OCI-LY7 (cell line): ENCODE data around the gene PFN1. TPM values are rescaled to one million over a fixed set of nuclear protein-coding genes. Genes with fewer than 3 reads are reported as not detected.

ENCODE experiments used
- BruUV-seq: library from RNA; stranded (reverse); fragments of 400-500 nt; replicated peaks from 2 replicates; lab custom pipeline; 2021; lab: Mats Ljungman, UMichigan
- CTCF ChIA-PET: fragments of 300-600 bp; sonication (Branson Sonifier 250); formaldehyde crosslinking; loops from one replicate; lab custom pipeline; 2022; ENCODE audit warnings: antibody characterized with exemption; ENCODE audit not compliant: unreplicated experiment; lab: Charles Lee
- POLR2A ChIA-PET: fragments of 300-600 bp; sonication (Branson Sonifier 250); formaldehyde crosslinking; loops from one replicate; lab custom pipeline; 2022; ENCODE audit warnings: antibody characterized with exemption; lab: Charles Lee
- DNase-seq: peaks from one replicate; pipeline ENCODE4 v3.0.0-alpha.2; 2015; ENCODE audit warnings: low spot score
- H2AFZ ChIP-seq: fragments of 200-600 bp; sonication (generic), shearing (Covaris generic); 2 replicates; pipeline ENCODE4 v1.6.1; 2014; ENCODE audit warnings: mild to moderate bottlenecking, antibody characterized with exemption, low read length, moderate library complexity
- H3K27ac ChIP-seq: fragments of 200-600 bp; sonication (generic); 2 replicates; pipeline ENCODE4 v1.5.1; 2014; ENCODE audit warnings: mixed run types, low read depth, mild to moderate bottlenecking, moderate library complexity, low read length, inconsistent platforms; ENCODE audit not compliant: poor library complexity, severe bottlenecking
- H3K36me3 ChIP-seq: fragments of 200-600 bp; sonication (generic); 2 replicates; pipeline ENCODE4 v1.6.1; 2014; ENCODE audit warnings: mild to moderate bottlenecking, antibody characterized with exemption, low read length, moderate library complexity, mixed read lengths; ENCODE audit not compliant: insufficient read depth
- H3K4me1 ChIP-seq: fragments of 200-600 bp; sonication (generic); 2 replicates; pipeline ENCODE4 v1.5.1; 2014; ENCODE audit warnings: mild to moderate bottlenecking, low read length; ENCODE audit not compliant: insufficient read depth, poor library complexity, severe bottlenecking
- H3K4me2 ChIP-seq: fragments of 200-600 bp; sonication (generic); 2 replicates; pipeline ENCODE4 v1.6.1; 2014; ENCODE audit warnings: mild to moderate bottlenecking, low read length
- H3K4me3 ChIP-seq: fragments of 200-600 bp; sonication (generic); 2 replicates; pipeline ENCODE4 v1.5.1; 2014; ENCODE audit warnings: mild to moderate bottlenecking, low read depth, low read length; ENCODE audit not compliant: poor library complexity, severe bottlenecking
- H3K79me2 ChIP-seq: fragments of 200-600 bp; sonication (generic); 2 replicates; pipeline ENCODE4 v1.6.1; 2016; ENCODE audit warnings: low read depth, mild to moderate bottlenecking, low read length, moderate library complexity, mixed read lengths; ENCODE audit not compliant: insufficient read depth
- H3K9me2 ChIP-seq: fragments of 200-600 bp; sonication (generic); 2 replicates; pipeline ENCODE4 v1.6.1; 2016; ENCODE audit warnings: mild to moderate bottlenecking, low read length, mixed read lengths; ENCODE audit not compliant: insufficient read depth
- H3K9me3 ChIP-seq: fragments of 200-600 bp; sonication (generic); 2 replicates; pipeline ENCODE4 v1.6.1; 2014; ENCODE audit warnings: mild to moderate bottlenecking, mixed run types, low read length, mixed read lengths
- H4K20me1 ChIP-seq: fragments of 200-600 bp; sonication (generic); 2 replicates; pipeline ENCODE4 v1.6.1; 2014; ENCODE audit warnings: mild to moderate bottlenecking, antibody characterized with exemption, low read length, moderate library complexity, mixed read lengths; ENCODE audit not compliant: insufficient read depth
- CTCF ChIP-seq: fragments of 200-600 bp; sonication (generic); conservative IDR thresholded peaks from 2 replicates; pipeline ENCODE4 v1.5.1; 2014; ENCODE audit warnings: mild to moderate bottlenecking, antibody characterized with exemption, low read length, moderate library complexity, mixed read lengths
- EZH2phosphoT487 ChIP-seq: fragments of 200-600 bp; sonication (generic); IDR thresholded peaks from 2 replicates; pipeline ENCODE4 v1.6.1; 2018; ENCODE audit warnings: low read depth, borderline replicate concordance, mild to moderate bottlenecking, mixed run types, antibody characterized with exemption, low read length, moderate library complexity, mixed read lengths
- intact Hi-C: fragments of 100-400 bp; cut with micrococcal nuclease; formaldehyde crosslinking; loops from one replicate; pipeline ENCODE4 v1.10.0; 2022; ENCODE audit not compliant: unreplicated experiment
- total RNA-seq, 2 experiments: library from RNA; depleted of rRNA in 1 of 2; stranded (reverse); fragments of >200 nt in 1 of 2; shearing (Covaris generic) in 1 of 2; gene quantifications; 2 replicates each; pipeline ENCODE4 v1.2.3, GENCODE V29; 2014 to 2022

Gene PFN1
- total RNA-seq, 2 experiments from 2014 or later = 1,053 TPM

DNA sequence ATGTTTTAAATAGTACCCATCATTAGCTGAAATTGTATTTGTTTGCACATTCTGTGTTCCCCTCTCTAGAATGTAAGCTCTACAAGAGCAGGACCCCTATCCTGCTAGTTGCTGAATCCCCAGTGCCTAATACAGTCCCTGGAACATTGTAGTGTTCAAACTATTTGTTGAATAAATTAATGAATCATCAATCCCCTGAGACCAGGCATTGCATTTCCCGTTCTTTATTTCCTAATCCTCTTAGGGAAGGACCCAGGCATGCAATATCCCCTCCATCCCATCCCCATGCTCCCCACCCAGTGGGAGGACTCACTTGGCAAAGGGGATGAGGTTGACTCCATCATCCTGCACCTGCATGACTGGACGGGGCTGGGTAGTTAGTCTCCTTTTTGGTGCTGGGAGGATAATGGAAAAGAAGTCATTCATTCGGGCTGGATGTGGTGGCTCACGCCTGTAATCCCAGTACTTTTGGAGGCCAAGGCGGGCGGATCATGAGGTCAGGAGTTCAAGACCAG is 45.8 kb upstream of the PFN1 start:
- no TSS peak for BruUV-seq
- H3K4me1 ChIP-seq = peaks cover 16% of the 10 kb centered on the region
- no peak for TF ChIP-seq EZH2phosphoT487
- no peak for TF ChIP-seq CTCF
- H3K4me2 ChIP-seq = no peak overlapping the region
- no peak overlapping the region for H2AFZ ChIP-seq
- POLR2A ChIA-PET = interaction anchor here (0.5 kb wide), 1 partner anchor 55 kb away, joined by 3 read pairs; no protein-coding TSS in a partner anchor
- intact Hi-C loops = no loop called here
- CTCF ChIA-PET = no interaction called here
- H3K9me2 ChIP-seq = no peaks in the 10 kb centered on the region
- H3K4me3 ChIP-seq = no peak overlapping the region
- no peak for DNase-seq
- no peaks in the 10 kb centered on the region for H3K9me3 ChIP-seq
- 0 out of 2 replicates have a peak, but pooled peaks cover under 1% of the 10 kb centered on the region for H3K79me2 ChIP-seq
- H4K20me1 ChIP-seq = no peaks in the 10 kb centered on the region
- no peaks in the 10 kb centered on the region for H3K36me3 ChIP-seq
- no peak overlapping the region for H3K27ac ChIP-seq

DNA sequence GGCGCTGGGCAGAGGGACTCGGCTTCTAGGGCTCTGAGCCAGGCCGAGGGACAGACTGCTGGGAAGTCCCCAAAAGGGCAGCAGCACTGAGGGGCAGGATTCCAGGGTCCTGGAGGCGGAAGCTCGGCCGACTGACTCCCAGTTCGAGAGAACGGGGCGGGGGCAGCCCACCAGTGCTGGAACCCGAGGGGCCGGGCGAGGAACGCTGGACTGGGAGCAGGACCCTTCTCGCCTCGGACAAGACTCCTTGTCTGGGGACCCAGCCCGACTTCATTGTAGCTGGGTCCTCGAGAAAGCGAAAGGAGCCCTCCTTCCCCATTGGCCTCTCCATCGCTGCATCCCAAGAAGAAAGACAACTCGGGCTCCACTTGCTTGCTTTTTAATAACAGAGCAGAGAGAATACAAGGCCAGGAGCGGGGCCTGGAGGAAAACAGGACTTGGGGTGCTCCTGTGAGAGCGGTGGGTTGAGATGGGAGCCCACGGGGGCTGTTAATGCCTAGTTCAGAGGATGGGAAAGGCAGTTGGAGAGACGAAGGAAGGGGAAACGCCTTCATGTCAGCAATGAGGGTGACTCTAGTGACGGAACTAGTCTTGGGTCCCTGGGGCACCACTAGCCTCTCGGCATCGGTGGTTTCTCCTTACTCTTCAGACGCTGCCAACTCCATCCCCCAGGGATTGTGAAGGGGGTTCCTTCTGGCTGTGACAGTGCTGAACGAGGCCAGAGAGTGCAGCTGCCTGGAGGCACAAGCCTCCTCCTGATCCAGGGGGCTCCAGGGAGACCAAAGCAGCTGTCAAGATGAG is 39.6 kb upstream of the PFN1 start:
- ChIA-PET CTCF (interaction anchor here (1.3 kb wide), 1 partner anchor 10 kb away, joined by 4 read pairs; no protein-coding TSS in a partner anchor), POLR2A (interaction anchor here (1.1 to 3.3 kb wide), 3 partner anchors 17 to 29 kb away, joined by 3 to 10 read pairs (median 5); partner anchors contain the start of gene SPAG7)
- Histone ChIP-seq H3K27ac (peak overlapping the region; percentile 48), H3K4me1 (peaks cover 27% of the 10 kb centered on the region), H3K4me3 (peak overlapping the region; percentile 93), H4K20me1 (no peaks in the 10 kb centered on the region), H3K9me3 (no peaks in the 10 kb centered on the region), H3K9me2 (no peaks in the 10 kb centered on the region), H3K36me3 (peaks cover 4% of the 10 kb centered on the region; the same call in 1 of the 2 replicates), H2AFZ (peak overlapping the region; percentile 83), H3K4me2 (peak overlapping the region; percentile 99), H3K79me2 (peaks cover 3% of the 10 kb centered on the region; the same call in 1 of the 2 replicates)
- TF ChIP-seq CTCF (no peak), EZH2phosphoT487 (no peak)
- BruUV-seq = TSS peak; percentile 74
- intact Hi-C loops = loop anchor here (2.0 to 5.0 kb wide), 3 partner anchors 31 to 81 kb away; no protein-coding TSS in a partner anchor
- DNase-seq = peak; percentile 47
